Activated naive CD8-positive, alpha-beta T cell (primary cell): ENCODE results near the gene ZNF575.

Experiments
- H3K27ac Mint-ChIP-seq: one replicate; pipeline ENCODE4 v1.8.0; 2021; ENCODE audit warnings: mixed read lengths
- H3K27me3 Mint-ChIP-seq: one replicate; pipeline ENCODE4 v1.8.0; 2021; ENCODE audit warnings: mixed read lengths
- H3K36me3 Mint-ChIP-seq: one replicate; pipeline ENCODE4 v1.8.0; 2021; ENCODE audit warnings: mixed read lengths
- H3K4me1 Mint-ChIP-seq: one replicate; pipeline ENCODE4 v1.8.0; 2021; ENCODE audit warnings: low read depth, mixed read lengths
- H3K4me3 Mint-ChIP-seq: one replicate; pipeline ENCODE4 v1.8.0; 2021; ENCODE audit warnings: mild to moderate bottlenecking, mixed read lengths
- H3K9me3 Mint-ChIP-seq: one replicate; pipeline ENCODE4 v1.8.0; 2021; ENCODE audit warnings: low read depth, mixed read lengths

ZNF575 gene

GRCh38 chr19:43563816-43564457 lies 30.9 kb downstream of the ZNF575 start:
- Mint-ChIP-seq H3K36me3 (peaks cover 11% of the 10 kb centered on the region), H3K27ac (peak overlapping the region; percentile 93), H3K27me3 (no peaks in the 10 kb centered on the region), H3K4me3 (peak overlapping the region; percentile 25), H3K9me3 (no peaks in the 10 kb centered on the region), H3K4me1 (peaks cover 57% of the 10 kb centered on the region)

GRCh38 chr19:43564800-43565199 lies 31.8 kb downstream of the ZNF575 start:
- H3K27me3 Mint-ChIP-seq, result no peaks in the 10 kb centered on the region
- no peaks in the 10 kb centered on the region for H3K9me3 Mint-ChIP-seq
- no peak overlapping the region for H3K4me3 Mint-ChIP-seq
- peaks cover 58% of the 10 kb centered on the region for H3K4me1 Mint-ChIP-seq
- H3K36me3 Mint-ChIP-seq, result peaks cover 11% of the 10 kb centered on the region
- H3K27ac Mint-ChIP-seq, result peak overlapping the region; percentile 80

- Mint-ChIP-seq H3K4me3 (no peak overlapping the region), H3K27ac (no peak overlapping the region), H3K36me3 (peaks cover 5% of the 10 kb centered on the region), H3K9me3 (no peaks in the 10 kb centered on the region), H3K27me3 (no peaks in the 10 kb centered on the region), H3K4me1 (peaks cover 37% of the 10 kb centered on the region)
These were observed 36.7 kb downstream of the ZNF575 start for GRCh38 chr19:43569657-43570056.

GRCh38 chr19:43570174-43570791 lies 37.3 kb downstream of the ZNF575 start:
- no peak overlapping the region for H3K27ac Mint-ChIP-seq
- no peak overlapping the region for H3K4me3 Mint-ChIP-seq
- no peaks in the 10 kb centered on the region for H3K9me3 Mint-ChIP-seq
- H3K36me3 Mint-ChIP-seq, result peaks cover 5% of the 10 kb centered on the region
- no peaks in the 10 kb centered on the region for H3K27me3 Mint-ChIP-seq
- H3K4me1 Mint-ChIP-seq, result peaks cover 38% of the 10 kb centered on the region

- no peaks in the 10 kb centered on the region for H3K9me3 Mint-ChIP-seq
- peaks cover 41% of the 10 kb centered on the region for H3K4me1 Mint-ChIP-seq
- H3K4me3 Mint-ChIP-seq, result no peak overlapping the region
- no peaks in the 10 kb centered on the region for H3K27me3 Mint-ChIP-seq
- peaks cover 2% of the 10 kb centered on the region for H3K36me3 Mint-ChIP-seq
- H3K27ac Mint-ChIP-seq, result peak overlapping the region; percentile 1
These were observed 39.2 kb downstream of the ZNF575 start for GRCh38 chr19:43572171-43572588.

GRCh38 chr19:43574424-43575155 lies 41.6 kb downstream of the ZNF575 start:
- peak overlapping the region; percentile 91 for H3K27ac Mint-ChIP-seq
- peaks cover 2% of the 10 kb centered on the region for H3K36me3 Mint-ChIP-seq
- no peaks in the 10 kb centered on the region for H3K9me3 Mint-ChIP-seq
- H3K4me3 Mint-ChIP-seq, result peak overlapping the region; percentile 93
- H3K4me1 Mint-ChIP-seq, result peaks cover 46% of the 10 kb centered on the region
- H3K27me3 Mint-ChIP-seq, result no peaks in the 10 kb centered on the region

GRCh38 chr19:43575156-43575950 lies 42.4 kb downstream of the ZNF575 start, which contains the start of the genes PINLYP and XRCC1:
TSS of gene PINLYP (plus strand) at chr19:43575801. CDS start at chr19:43577192, 1,391 bp downstream.
TSS of gene XRCC1 (minus strand) at chr19:43575527. CDS start at chr19:43575458, 69 bp downstream.
- Mint-ChIP-seq H3K4me3 (peak within 1 kb of the TSS; percentile 93), H3K27me3 (no peaks in the 10 kb centered on the region), H3K9me3 (no peaks in the 10 kb centered on the region), H3K36me3 (no peaks in the 10 kb centered on the region), H3K27ac (peak within 1 kb of the TSS; percentile 91), H3K4me1 (peaks cover 47% of the 10 kb centered on the region)

DNA sequence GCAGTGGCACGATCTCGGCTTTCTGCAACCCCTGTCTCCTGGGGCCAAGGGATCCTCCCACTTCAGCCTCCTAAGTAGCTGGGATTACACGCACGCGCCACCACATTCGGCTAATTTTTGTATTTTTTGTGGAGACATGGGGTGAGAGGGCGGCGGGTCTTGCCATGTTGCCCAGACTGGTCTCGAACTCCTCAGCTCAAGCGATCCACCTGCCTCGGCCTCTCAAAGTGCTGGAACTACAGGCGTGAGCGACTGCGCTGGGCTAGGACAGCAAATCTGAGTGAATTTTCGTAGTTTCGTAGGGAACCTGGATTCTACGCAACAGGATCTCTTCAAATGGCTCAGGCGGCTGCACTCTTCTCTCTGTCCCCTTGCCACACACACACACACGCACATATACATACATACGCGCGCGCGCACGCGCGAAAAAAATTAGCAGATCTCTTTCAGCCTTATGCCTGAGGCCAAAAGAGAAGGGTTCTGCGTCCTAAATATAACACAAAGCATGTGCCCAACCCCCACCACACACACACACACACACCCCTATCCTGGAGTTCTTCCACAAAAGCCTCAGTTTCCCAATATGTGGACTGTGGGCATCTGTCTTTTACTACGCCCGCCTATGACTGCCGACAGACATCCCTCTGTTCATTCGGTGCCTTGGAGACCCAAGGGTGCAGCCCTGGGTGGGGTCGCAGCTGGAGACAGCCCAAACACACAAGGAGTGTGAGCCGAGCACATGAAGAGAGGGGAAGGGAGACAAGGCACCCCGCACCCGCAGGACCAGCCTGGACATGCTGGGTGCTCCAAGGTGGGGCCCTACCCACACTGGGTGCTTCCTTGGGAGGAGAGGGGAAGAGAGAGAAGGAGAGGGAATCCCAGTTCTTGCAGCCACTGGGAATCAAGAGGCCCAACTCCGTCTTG lies 43.2 kb downstream of the ZNF575 start:
- H3K36me3 Mint-ChIP-seq, result no peaks in the 10 kb centered on the region
- H3K27me3 Mint-ChIP-seq, result no peaks in the 10 kb centered on the region
- peak overlapping the region; percentile 93 for H3K4me3 Mint-ChIP-seq

DNA sequence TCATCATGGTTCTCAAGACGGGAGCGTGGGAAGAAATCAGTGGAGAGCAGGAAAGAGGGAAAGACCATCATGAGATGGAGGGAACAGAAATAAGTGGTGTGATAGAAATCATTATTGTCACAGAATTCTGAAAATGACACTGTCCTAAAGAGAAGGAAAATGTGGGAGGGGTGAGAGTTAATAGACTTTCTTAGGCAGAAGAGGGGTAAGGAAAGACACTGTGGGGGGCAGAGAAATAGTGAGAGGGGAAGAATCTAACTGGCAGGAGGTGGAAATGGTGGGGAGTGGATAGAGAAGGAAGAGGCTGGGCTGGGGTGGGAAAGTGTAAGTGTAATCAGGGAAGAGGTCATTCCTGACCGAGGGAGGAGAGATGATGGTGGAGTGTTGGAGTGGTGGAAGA lies 45.8 kb downstream of the ZNF575 start:
- Mint-ChIP-seq H3K9me3 (no peaks in the 10 kb centered on the region), H3K4me1 (peaks cover 36% of the 10 kb centered on the region), H3K27ac (peak overlapping the region; percentile 70), H3K36me3 (no peaks in the 10 kb centered on the region), H3K27me3 (no peaks in the 10 kb centered on the region), H3K4me3 (peak overlapping the region; percentile 77)

More for the DNA sequence above, 43.2 kb downstream of the ZNF575 start:
- H3K4me1 Mint-ChIP-seq, result peaks cover 41% of the 10 kb centered on the region
- peak overlapping the region; percentile 50 for H3K27ac Mint-ChIP-seq
- no peaks in the 10 kb centered on the region for H3K9me3 Mint-ChIP-seq

GRCh38 chr19:43581467-43581866 lies 48.5 kb downstream of the ZNF575 start:
- H3K27ac Mint-ChIP-seq, result peak overlapping the region; percentile 70
- peaks cover 4% of the 10 kb centered on the region for H3K36me3 Mint-ChIP-seq
- peaks cover 32% of the 10 kb centered on the region for H3K4me1 Mint-ChIP-seq
- H3K9me3 Mint-ChIP-seq, result no peaks in the 10 kb centered on the region
- H3K4me3 Mint-ChIP-seq, result peak overlapping the region; percentile 51
- no peaks in the 10 kb centered on the region for H3K27me3 Mint-ChIP-seq

- no peak overlapping the region for H3K27ac Mint-ChIP-seq
These were observed 49.5 kb downstream of the ZNF575 start for GRCh38 chr19:43582495-43582894.

GRCh38 chr19:43584484-43584883 lies 51.5 kb downstream of the ZNF575 start:
- Mint-ChIP-seq H3K27ac (peak overlapping the region; percentile 83), H3K36me3 (peaks cover 4% of the 10 kb centered on the region), H3K4me1 (peaks cover 24% of the 10 kb centered on the region), H3K9me3 (no peaks in the 10 kb centered on the region), H3K27me3 (no peaks in the 10 kb centered on the region), H3K4me3 (no peak overlapping the region)

More at GRCh38 chr19:43582495-43582894, 49.5 kb downstream of the ZNF575 start:
- no peaks in the 10 kb centered on the region for H3K27me3 Mint-ChIP-seq
- H3K9me3 Mint-ChIP-seq, result no peaks in the 10 kb centered on the region
- peaks cover 4% of the 10 kb centered on the region for H3K36me3 Mint-ChIP-seq
- peaks cover 31% of the 10 kb centered on the region for H3K4me1 Mint-ChIP-seq
- H3K4me3 Mint-ChIP-seq, result no peak overlapping the region
